Medulla oblongata (tissue), 1 donor: ENCODE results near the gene UQCR11.

Experiments used
- DNase-seq: peaks from one replicate; pipeline ENCODE4 v3.0.0-alpha.2; 2015; ENCODE audit errors: extremely low spot score

Gene UQCR11

GRCh38 chr19:1591421-1592023 lies 13.7 kb downstream of the UQCR11 start:
- DNase-seq = no peak

- no peak for DNase-seq
These were observed 14.4 kb downstream of the UQCR11 start for GRCh38 chr19:1590641-1591397.

- DNase-seq = no peak
These were observed 17.4 kb downstream of the UQCR11 start for GRCh38 chr19:1587872-1588271.

- DNase-seq = no peak
These were observed 20.1 kb downstream of the UQCR11 start for GRCh38 chr19:1585243-1585580.

- DNase-seq = no peak
These were observed 20.6 kb downstream of the UQCR11 start for GRCh38 chr19:1584500-1585242.

GRCh38 chr19:1582201-1582600 lies 23.1 kb downstream of the UQCR11 start:
- no peak for DNase-seq

GRCh38 chr19:1580957-1581356 lies 24.3 kb downstream of the UQCR11 start:
- no peak for DNase-seq

- DNase-seq = no peak
These were observed 24.9 kb downstream of the UQCR11 start for GRCh38 chr19:1580382-1580781.

- DNase-seq = no peak
These were observed 26.0 kb downstream of the UQCR11 start for GRCh38 chr19:1579222-1579621.

GRCh38 chr19:1577929-1578618 lies 27.2 kb downstream of the UQCR11 start:
- DNase-seq = no peak

GRCh38 chr19:1577090-1577928 lies 28.0 kb downstream of the UQCR11 start:
- no peak for DNase-seq

GRCh38 chr19:1576242-1577089 lies 28.8 kb downstream of the UQCR11 start:
- no peak for DNase-seq

- no peak for DNase-seq
These were observed 29.7 kb downstream of the UQCR11 start for GRCh38 chr19:1575323-1576241.

- no peak for DNase-seq
These were observed 30.7 kb downstream of the UQCR11 start for GRCh38 chr19:1574354-1575136.

GRCh38 chr19:1572795-1573194 lies 32.5 kb downstream of the UQCR11 start:
- no peak for DNase-seq

- DNase-seq = no peak
These were observed 33.9 kb downstream of the UQCR11 start for GRCh38 chr19:1571358-1571757.

- no peak for DNase-seq
These were observed 34.4 kb downstream of the UQCR11 start for GRCh38 chr19:1570836-1571235.

GRCh38 chr19:1569997-1570396 lies 35.3 kb downstream of the UQCR11 start:
- DNase-seq = no peak
